ENCODE data around the gene CAST.
"Not testable (repeated sequence)": the region's sequence is repeated elsewhere in the genome, so short reads cannot be mapped to it uniquely, and the experiment has no call there.

Gene CAST

GRCh38 chr5:96788112-96788749 lies 126.1 kb downstream of the CAST start:
- DNase-seq = no peak

- DNase-seq = no peak
Measured at GRCh38 chr5:96789794-96790330, 127.7 kb downstream of the CAST start.

- no peak for DNase-seq
Measured at GRCh38 chr5:96790961-96791504, 128.9 kb downstream of the CAST start.

- no peak for DNase-seq
Measured at GRCh38 chr5:96794757-96795156, 132.6 kb downstream of the CAST start.

GRCh38 chr5:96795626-96796025 lies 133.4 kb downstream of the CAST start:
- DNase-seq = no peak

GRCh38 chr5:96796434-96796833 lies 134.3 kb downstream of the CAST start:
- no peak for DNase-seq

GRCh38 chr5:96801718-96802117 lies 139.5 kb downstream of the CAST start:
- not testable (repeated sequence) for DNase-seq

GRCh38 chr5:96807075-96807654 lies 145.0 kb downstream of the CAST start:
- DNase-seq = peak; percentile 36

- no peak for DNase-seq
Measured at GRCh38 chr5:96808541-96808828, 146.3 kb downstream of the CAST start.

- no peak for DNase-seq
Measured at GRCh38 chr5:96808868-96809558, 146.8 kb downstream of the CAST start.

- no peak for DNase-seq
Measured at GRCh38 chr5:96809921-96810320, 147.7 kb downstream of the CAST start.

GRCh38 chr5:96812851-96813250 lies 150.7 kb downstream of the CAST start:
- DNase-seq = no peak

GRCh38 chr5:96814041-96814440 lies 151.9 kb downstream of the CAST start:
- no peak for DNase-seq

- no peak for DNase-seq
Measured at GRCh38 chr5:96816411-96816939, 154.3 kb downstream of the CAST start.

GRCh38 chr5:96816991-96817390 lies 154.8 kb downstream of the CAST start:
- no peak for DNase-seq

- DNase-seq = no peak
Measured at GRCh38 chr5:96817506-96817905, 155.3 kb downstream of the CAST start.

- no peak for DNase-seq
Measured at GRCh38 chr5:96818125-96818788, 156.1 kb downstream of the CAST start.

GRCh38 chr5:96819806-96820205 lies 157.6 kb downstream of the CAST start:
- no peak for DNase-seq

GRCh38 chr5:96821260-96821916 lies 159.2 kb downstream of the CAST start:
- DNase-seq = no peak

GRCh38 chr5:96822686-96823459 lies 160.7 kb downstream of the CAST start:
- no peak for DNase-seq

- DNase-seq = no peak
Measured at GRCh38 chr5:96823900-96824380, 161.8 kb downstream of the CAST start.
